Kidney tubule cell (primary cell): ENCODE measurements around the gene CD80.

Experiments
- DNase-seq: peaks from one replicate; pipeline ENCODE4 v3.0.0-alpha.2; 2018; ENCODE audit warnings: low spot score

The CD80 gene

GRCh38 chr3:119547227-119547626 lies 12.2 kb downstream of the CD80 start:
- DNase-seq: no peak

- no peak for DNase-seq
These were observed 16.3 kb downstream of the CD80 start for GRCh38 chr3:119543147-119543546.

- peak; percentile 54 for DNase-seq
These were observed 17.1 kb downstream of the CD80 start for GRCh38 chr3:119542168-119542767.

GRCh38 chr3:119541547-119541946 lies 17.9 kb downstream of the CD80 start:
- no peak for DNase-seq

GRCh38 chr3:119538772-119539171 lies 20.6 kb downstream of the CD80 start:
- no peak for DNase-seq

- no peak for DNase-seq
These were observed 22.7 kb downstream of the CD80 start for GRCh38 chr3:119536757-119537156.

- DNase-seq: no peak
These were observed 25.1 kb downstream of the CD80 start for GRCh38 chr3:119534296-119534695.

GRCh38 chr3:119531151-119531550 lies 28.3 kb downstream of the CD80 start:
- DNase-seq: no peak

- no peak for DNase-seq
These were observed 29.0 kb downstream of the CD80 start for GRCh38 chr3:119530456-119530855.

GRCh38 chr3:119529883-119530282 lies 29.5 kb downstream of the CD80 start:
- peak; percentile 9 for DNase-seq

- no peak for DNase-seq
These were observed 31.7 kb downstream of the CD80 start for GRCh38 chr3:119527714-119528113.

- DNase-seq: peak; percentile 20
These were observed 34.3 kb downstream of the CD80 start for GRCh38 chr3:119524931-119525662.

- DNase-seq: no peak
These were observed 41.4 kb downstream of the CD80 start for GRCh38 chr3:119518026-119518425.

GRCh38 chr3:119517112-119517511 lies 42.3 kb downstream of the CD80 start:
- DNase-seq: no peak

GRCh38 chr3:119514637-119515036 lies 44.8 kb downstream of the CD80 start:
- DNase-seq: no peak

- no peak for DNase-seq
These were observed 48.7 kb downstream of the CD80 start for GRCh38 chr3:119510690-119511089.

- no peak for DNase-seq
These were observed 51.1 kb downstream of the CD80 start for GRCh38 chr3:119508172-119508845.

- DNase-seq: no peak
These were observed 52.0 kb downstream of the CD80 start for GRCh38 chr3:119507404-119507803.

- DNase-seq: no peak
These were observed 52.8 kb downstream of the CD80 start for GRCh38 chr3:119506631-119507030.

- no peak for DNase-seq
These were observed 58.5 kb downstream of the CD80 start for GRCh38 chr3:119500901-119501300.

GRCh38 chr3:119500265-119500664 lies 59.1 kb downstream of the CD80 start:
- DNase-seq: no peak

- DNase-seq: peak; percentile 98
These were observed 61.0 kb downstream of the CD80 start, which contains the start of gene TIMMDC1 for GRCh38 chr3:119498186-119499011. TIMMDC1 (plus strand) TSS chr3:119498547; CDS start chr3:119498734, 187 bp downstream.
